HG02588 (cell line): ENCODE results near the gene SULT6B1.
A peak's percentile ranks its signal among the peaks of the same experiment; 100 is the strongest.
"Not testable (repeated sequence)": the region's sequence is repeated elsewhere in the genome, so short reads cannot be mapped to it uniquely, and the experiment has no call there.

ENCODE experiments used
- ATAC-seq: cut with Tn5 transposase; IDR thresholded peaks from one replicate; pipeline ENCODE4 v1.9.1; 2021; ENCODE audit warnings: mild to moderate bottlenecking, moderate library complexity; ENCODE audit not compliant: unreplicated experiment

Gene SULT6B1

GRCh38 chr2:37196320-37197195 is 8.1 kb upstream of the SULT6B1 start, which contains the start of gene CEBPZOS:
TSS of gene CEBPZOS (plus strand) at chr2:37196496. CDS start at chr2:37199705, 3,209 bp downstream.
- ATAC-seq, result peak; percentile 63

GRCh38 chr2:37195862-37196319 is 7.4 kb upstream of the SULT6B1 start:
- not testable (repeated sequence) for ATAC-seq

- ATAC-seq, result no peak
Measured at GRCh38 chr2:37192551-37192950, 4.1 kb upstream of the SULT6B1 start.

- no peak for ATAC-seq
Measured at GRCh38 chr2:37191747-37192146, 3.3 kb upstream of the SULT6B1 start.

GRCh38 chr2:37191253-37191652 is 2.8 kb upstream of the SULT6B1 start:
- no peak for ATAC-seq

GRCh38 chr2:37190290-37190689 is 1.8 kb upstream of the SULT6B1 start:
- ATAC-seq, result no peak

- ATAC-seq, result no peak
Measured at GRCh38 chr2:37189452-37190153, 1.1 kb upstream of the SULT6B1 start.

- no peak for ATAC-seq
Measured at GRCh38 chr2:37181726-37182684, 6.5 kb downstream of the SULT6B1 start.

GRCh38 chr2:37180640-37181039 is 7.8 kb downstream of the SULT6B1 start:
- no peak for ATAC-seq

- ATAC-seq, result no peak
Measured at GRCh38 chr2:37180006-37180639, 8.3 kb downstream of the SULT6B1 start.

- no peak for ATAC-seq
Measured at GRCh38 chr2:37173741-37174140, 14.7 kb downstream of the SULT6B1 start.

GRCh38 chr2:37171624-37171950 is 16.9 kb downstream of the SULT6B1 start:
- no peak for ATAC-seq

GRCh38 chr2:37168217-37168981 is 20.1 kb downstream of the SULT6B1 start:
- peak; percentile 60 for ATAC-seq

- no peak for ATAC-seq
Measured at GRCh38 chr2:37167636-37168180, 20.8 kb downstream of the SULT6B1 start.

- no peak for ATAC-seq
Measured at GRCh38 chr2:37164757-37165156, 23.7 kb downstream of the SULT6B1 start.

- peak; percentile 88 for ATAC-seq
Measured at GRCh38 chr2:37156857-37157714, 31.4 kb downstream of the SULT6B1 start, which contains the start of gene EIF2AK2. TSS of gene EIF2AK2 (minus strand) at chr2:37156980. CDS start at chr2:37147806, 9,174 bp downstream.

GRCh38 chr2:37156071-37156856 is 32.2 kb downstream of the SULT6B1 start:
- ATAC-seq, result peak; percentile 9
